HEK293 (cell line): Measurements from ENCODE around the gene BCR.

Experiments used
- CTCF ChIA-PET: fragments of 350-600 bp; formaldehyde crosslinking; extraction: SDS; loops from one replicate; lab custom pipeline; 2021; ENCODE audit warnings: antibody characterized with exemption; lab: Yijun Ruan, JAX
- POLR2A ChIA-PET: fragments of 300-600 bp; formaldehyde crosslinking; extraction: SDS; loops from one replicate; lab custom pipeline; 2020; ENCODE audit warnings: antibody characterized with exemption, inconsistent platforms; lab: Yijun Ruan, JAX
- H3K27ac ChIP-seq: fragments of 200-500 bp; sonication (Bioruptor generic); 2 replicates; pipeline ENCODE4 v1.5.1; 2014; ENCODE audit warnings: low read depth, low read length, control low read depth, inconsistent platforms; ENCODE audit errors: extremely low read depth
- H3K36me3 ChIP-seq, 2 experiments: fragments of 200-500 bp in 1 of 2; sonication (Bioruptor generic) in 1 of 2; 1 replicate in 1 of 2; 2 replicates in 1 of 2; pipeline ENCODE4 v1.5.1; 2014 to 2017; ENCODE audit warnings: inconsistent platforms in 2 of 2, low read length in 2 of 2; ENCODE audit not compliant: control insufficient read depth in 2 of 2, insufficient read depth in 1 of 2
- H3K4me1 ChIP-seq: fragments of 200-500 bp; sonication (Bioruptor generic); 2 replicates; pipeline ENCODE4 v1.5.1; 2014; ENCODE audit warnings: mild to moderate bottlenecking, low read length, inconsistent platforms; ENCODE audit not compliant: control insufficient read depth, insufficient read depth
- H3K4me3 ChIP-seq: 2 replicates; pipeline ENCODE4 v1.5.1; 2011; ENCODE audit warnings: low read depth, mild to moderate bottlenecking, control low read depth, low read length, moderate library complexity
- H3K9me3 ChIP-seq: fragments of 200-500 bp; sonication (Bioruptor generic); 2 replicates; pipeline ENCODE4 v1.5.1; 2014; ENCODE audit warnings: low read depth, low read length, inconsistent platforms; ENCODE audit not compliant: control insufficient read depth, insufficient read depth
- OSR2 ChIP-seq: fragments of 450-650 bp; formaldehyde crosslinking; IDR thresholded peaks from 2 replicates; pipeline ENCODE4 v1.5.1; 2016; ENCODE audit warnings: missing biosample characterization, missing genetic modification characterization
- OVOL3 ChIP-seq: fragments of 450-650 bp; formaldehyde crosslinking; IDR thresholded peaks from 2 replicates; pipeline ENCODE4 v1.5.1; 2016; ENCODE audit warnings: missing biosample characterization, missing genetic modification characterization
- SCRT1 ChIP-seq: fragments of 450-650 bp; formaldehyde crosslinking; IDR thresholded peaks from 2 replicates; pipeline ENCODE4 v1.5.1; 2016; ENCODE audit warnings: missing biosample characterization, missing genetic modification characterization, borderline replicate concordance
- SETDB1 ChIP-seq: IDR thresholded peaks from one replicate; pipeline ENCODE4 v1.6.1; 2017; ENCODE audit warnings: mild to moderate bottlenecking, low read length, moderate library complexity, mixed read lengths; ENCODE audit not compliant: insufficient read length
- YY2 ChIP-seq: fragments of 450-650 bp; formaldehyde crosslinking; IDR thresholded peaks from 2 replicates; pipeline ENCODE4 v1.5.1; 2016; ENCODE audit warnings: missing biosample characterization, missing genetic modification characterization
- ZEB2 ChIP-seq: fragments of 450-650 bp; formaldehyde crosslinking; IDR thresholded peaks from 2 replicates; pipeline ENCODE4 v1.5.1; 2016; ENCODE audit warnings: missing biosample characterization, missing genetic modification characterization
- ZNF202 ChIP-seq: fragments of 450-650 bp; formaldehyde crosslinking; IDR thresholded peaks from 2 replicates; pipeline ENCODE4 v1.5.1; 2016; ENCODE audit warnings: missing biosample characterization, missing genetic modification characterization, borderline replicate concordance
- ZNF239 ChIP-seq: fragments of 450-650 bp; formaldehyde crosslinking; IDR thresholded peaks from 2 replicates; pipeline ENCODE4 v1.5.1; 2016; ENCODE audit warnings: missing biosample characterization, missing genetic modification characterization
- ZNF48 ChIP-seq: fragments of 450-650 bp; formaldehyde crosslinking; IDR thresholded peaks from 2 replicates; pipeline ENCODE4 v1.5.1; 2016; ENCODE audit warnings: missing biosample characterization, missing genetic modification characterization
- ZNF571 ChIP-seq: fragments of 450-650 bp; formaldehyde crosslinking; IDR thresholded peaks from 2 replicates; pipeline ENCODE4 v1.5.0; 2017; ENCODE audit warnings: missing biosample characterization, missing genetic modification characterization
- ZNF830 ChIP-seq: fragments of 450-650 bp; IDR thresholded peaks from 2 replicates; pipeline ENCODE4 v1.5.0; 2018; ENCODE audit warnings: missing biosample characterization, missing genetic modification characterization, low read depth, mild to moderate bottlenecking, moderate library complexity
- ZSCAN23 ChIP-seq: fragments of 450-650 bp; formaldehyde crosslinking; IDR thresholded peaks from 2 replicates; pipeline ENCODE4 v1.5.1; 2016; ENCODE audit warnings: missing biosample characterization, missing genetic modification characterization
- TF ChIP-seq, protein P1 (sequence below): fragments of 450-650 bp; formaldehyde crosslinking; IDR thresholded peaks from 2 replicates; pipeline ENCODE4 v1.5.1; 2016; ENCODE audit warnings: missing biosample characterization, missing genetic modification characterization
- TF ChIP-seq, protein P2 (sequence below): fragments of 450-650 bp; formaldehyde crosslinking; IDR thresholded peaks from 2 replicates; pipeline ENCODE4 v1.5.1; 2016; ENCODE audit warnings: missing biosample characterization, missing genetic modification characterization
- TF ChIP-seq, protein P3 (sequence below): fragments of 450-650 bp; formaldehyde crosslinking; IDR thresholded peaks from 2 replicates; pipeline ENCODE4 v1.5.1; 2016; ENCODE audit warnings: missing biosample characterization, missing genetic modification characterization
- TF ChIP-seq, protein P4 (sequence below): fragments of 450-650 bp; formaldehyde crosslinking; optimal IDR thresholded peaks from 2 replicates; pipeline ENCODE3; 2016; ENCODE audit warnings: missing biosample characterization, mild to moderate bottlenecking, missing genetic modification characterization

The BCR gene

DNA sequence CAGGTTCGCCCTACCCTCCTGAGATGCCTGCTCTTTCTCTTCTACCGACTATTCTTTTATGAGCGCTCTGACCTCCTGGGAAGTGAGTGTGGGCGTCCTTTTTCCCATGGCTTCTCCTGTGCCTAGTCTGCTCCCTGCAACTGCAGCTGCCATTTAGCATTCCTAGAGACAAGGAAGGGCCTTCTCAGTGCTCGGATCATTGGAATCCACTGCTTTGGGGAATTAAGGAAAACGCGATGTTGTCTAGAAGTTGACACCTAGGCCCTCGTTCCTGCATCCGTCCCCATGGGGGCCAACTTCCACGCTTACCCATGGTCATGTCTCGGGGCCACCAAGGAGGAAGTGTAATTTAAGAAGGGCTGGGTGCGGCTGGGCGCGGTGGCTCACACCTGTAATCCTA is 95.4 kb downstream of the BCR start:
- Histone ChIP-seq H3K36me3 (peaks cover 0 to 95% of the 10 kb centered on the region in 2 experiments; a peak in 1 of 3 replicates), H3K4me3 (no peak overlapping the region), H3K27ac (no peak overlapping the region), H3K4me1 (no peaks in the 10 kb centered on the region), H3K9me3 (no peaks in the 10 kb centered on the region)
- ChIA-PET POLR2A (interaction anchor here (0.7 kb wide), 1 partner anchor 119 kb away, joined by 4 read pairs; no protein-coding TSS in a partner anchor), CTCF (interaction anchor here (1.3 kb wide), 2 partner anchors 97 to 101 kb away, joined by 5 to 6 read pairs; no protein-coding TSS in a partner anchor)
- TF ChIP-seq, protein P1, sequence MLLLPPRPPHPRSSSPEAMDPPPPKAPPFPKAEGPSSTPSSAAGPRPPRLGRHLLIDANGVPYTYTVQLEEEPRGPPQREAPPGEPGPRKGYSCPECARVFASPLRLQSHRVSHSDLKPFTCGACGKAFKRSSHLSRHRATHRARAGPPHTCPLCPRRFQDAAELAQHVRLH (tag by site-specific recombination) = no peak
- no peak for TF ChIP-seq OVOL3 (tag by site-specific recombination)
- TF ChIP-seq, protein P2, sequence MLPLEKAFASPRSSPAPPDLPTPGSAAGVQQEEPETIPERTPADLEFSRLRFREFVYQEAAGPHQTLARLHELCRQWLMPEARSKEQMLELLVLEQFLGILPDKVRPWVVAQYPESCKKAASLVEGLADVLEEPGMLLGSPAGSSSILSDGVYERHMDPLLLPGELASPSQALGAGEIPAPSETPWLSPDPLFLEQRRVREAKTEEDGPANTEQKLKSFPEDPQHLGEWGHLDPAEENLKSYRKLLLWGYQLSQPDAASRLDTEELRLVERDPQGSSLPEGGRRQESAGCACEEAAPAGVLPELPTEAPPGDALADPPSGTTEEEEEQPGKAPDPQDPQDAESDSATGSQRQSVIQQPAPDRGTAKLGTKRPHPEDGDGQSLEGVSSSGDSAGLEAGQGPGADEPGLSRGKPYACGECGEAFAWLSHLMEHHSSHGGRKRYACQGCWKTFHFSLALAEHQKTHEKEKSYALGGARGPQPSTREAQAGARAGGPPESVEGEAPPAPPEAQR (tag by site-specific recombination) = no peak
- no peak for TF ChIP-seq ZSCAN23 (tag by site-specific recombination)
- no peak for TF ChIP-seq OSR2 (tag by site-specific recombination)
- TF ChIP-seq ZEB2 = no peak
- no peak for TF ChIP-seq SCRT1 (tag by site-specific recombination)
- TF ChIP-seq, protein P3, sequence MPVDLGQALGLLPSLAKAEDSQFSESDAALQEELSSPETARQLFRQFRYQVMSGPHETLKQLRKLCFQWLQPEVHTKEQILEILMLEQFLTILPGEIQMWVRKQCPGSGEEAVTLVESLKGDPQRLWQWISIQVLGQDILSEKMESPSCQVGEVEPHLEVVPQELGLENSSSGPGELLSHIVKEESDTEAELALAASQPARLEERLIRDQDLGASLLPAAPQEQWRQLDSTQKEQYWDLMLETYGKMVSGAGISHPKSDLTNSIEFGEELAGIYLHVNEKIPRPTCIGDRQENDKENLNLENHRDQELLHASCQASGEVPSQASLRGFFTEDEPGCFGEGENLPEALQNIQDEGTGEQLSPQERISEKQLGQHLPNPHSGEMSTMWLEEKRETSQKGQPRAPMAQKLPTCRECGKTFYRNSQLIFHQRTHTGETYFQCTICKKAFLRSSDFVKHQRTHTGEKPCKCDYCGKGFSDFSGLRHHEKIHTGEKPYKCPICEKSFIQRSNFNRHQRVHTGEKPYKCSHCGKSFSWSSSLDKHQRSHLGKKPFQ (tag by site-specific recombination) = no peak
- TF ChIP-seq, protein P4, sequence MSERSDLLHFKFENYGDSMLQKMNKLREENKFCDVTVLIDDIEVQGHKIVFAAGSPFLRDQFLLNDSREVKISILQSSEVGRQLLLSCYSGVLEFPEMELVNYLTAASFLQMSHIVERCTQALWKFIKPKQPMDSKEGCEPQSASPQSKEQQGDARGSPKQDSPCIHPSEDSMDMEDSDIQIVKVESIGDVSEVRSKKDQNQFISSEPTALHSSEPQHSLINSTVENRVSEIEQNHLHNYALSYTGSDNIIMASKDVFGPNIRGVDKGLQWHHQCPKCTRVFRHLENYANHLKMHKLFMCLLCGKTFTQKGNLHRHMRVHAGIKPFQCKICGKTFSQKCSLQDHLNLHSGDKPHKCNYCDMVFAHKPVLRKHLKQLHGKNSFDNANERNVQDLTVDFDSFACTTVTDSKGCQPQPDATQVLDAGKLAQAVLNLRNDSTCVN = no peak

DNA sequence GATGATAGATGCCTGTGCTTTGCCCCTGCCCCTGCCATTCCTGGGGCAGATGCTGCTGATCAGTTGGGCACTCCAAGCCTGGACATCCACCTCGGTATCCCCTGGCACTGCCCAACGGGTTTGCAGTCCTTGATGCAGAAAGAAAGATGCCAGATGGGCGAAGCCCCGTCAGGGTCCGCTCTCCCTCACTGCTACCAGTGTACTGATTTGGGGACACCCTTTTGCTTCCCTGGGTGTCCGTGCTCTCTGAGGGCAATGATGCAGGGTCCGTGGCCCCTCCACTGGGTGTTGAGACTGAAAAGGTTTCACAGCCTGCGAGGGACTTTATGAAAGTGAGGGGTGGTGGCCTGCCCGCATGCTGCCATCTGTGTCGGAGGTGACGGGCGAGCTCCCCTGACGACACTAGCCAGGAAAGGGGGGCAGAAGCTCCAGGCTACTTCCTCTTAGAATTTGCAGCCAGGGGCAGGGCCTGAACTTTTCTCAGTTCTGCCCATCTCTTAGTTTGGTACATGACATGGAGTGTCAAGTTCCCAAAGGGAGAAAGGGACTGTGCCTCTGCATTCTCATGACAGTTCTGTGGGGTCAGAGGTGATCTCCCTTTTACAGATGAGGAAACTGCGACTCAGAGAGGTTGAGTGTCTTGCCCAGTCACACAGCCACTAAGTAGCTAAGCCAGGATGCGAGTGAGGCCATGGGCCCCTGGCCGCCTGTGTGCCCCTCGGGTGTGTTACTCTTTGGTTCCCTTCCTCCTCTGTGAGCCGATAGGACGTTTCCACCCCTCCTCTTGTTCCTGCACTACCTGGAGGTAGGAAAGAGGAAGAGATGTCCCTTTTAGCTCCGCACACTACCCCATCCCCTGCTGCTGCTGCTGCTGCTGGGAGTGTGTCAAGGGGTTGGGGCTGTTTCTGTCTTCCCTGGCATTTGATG is 96.6 kb downstream of the BCR start:
- TF ChIP-seq SETDB1 (no peak), ZNF239 (tag by site-specific recombination) (no peak), ZNF830 (tag by site-specific recombination) (no peak), YY2 (no peak), ZNF571 (tag by site-specific recombination) (no peak), ZNF48 (tag by site-specific recombination) (no peak), ZSCAN23 (tag by site-specific recombination) (no peak), ZNF202 (no peak)
- H3K4me3 ChIP-seq = no peak overlapping the region
- H3K36me3 ChIP-seq = peaks cover 0 to 87% of the 10 kb centered on the region in 2 experiments; a peak in 1 of 3 replicates
- H3K4me1 ChIP-seq = no peaks in the 10 kb centered on the region
- no peaks in the 10 kb centered on the region for H3K9me3 ChIP-seq
- POLR2A ChIA-PET = interaction anchor here (0.5 kb wide), 1 partner anchor 99 kb away, joined by 3 read pairs; no protein-coding TSS in a partner anchor
- no peak overlapping the region for H3K27ac ChIP-seq
- CTCF ChIA-PET = interaction anchor here (1.0 to 1.9 kb wide), 3 partner anchors 34 to 98 kb away, joined by 4 to 6 read pairs (median 5); no protein-coding TSS in a partner anchor
